Mesodermal cell (in vitro differentiated cells): ENCODE measurements around the gene CACNA1G.

Experiments
- H3K27ac ChIP-seq: 2 replicates; pipeline ENCODE4 v1.7.0; 2013; ENCODE audit warnings: mild to moderate bottlenecking, low read depth, low read length, moderate library complexity; ENCODE audit not compliant: severe bottlenecking
- H3K36me3 ChIP-seq: 2 replicates; pipeline ENCODE4 v1.7.1; 2013; ENCODE audit warnings: mild to moderate bottlenecking, low read length, moderate library complexity; ENCODE audit not compliant: control insufficient read depth, insufficient read depth
- H3K4me1 ChIP-seq: one replicate; pipeline ENCODE4 v1.7.1; 2013; ENCODE audit warnings: mild to moderate bottlenecking, low read length; ENCODE audit not compliant: insufficient read depth, control insufficient read depth, poor library complexity, severe bottlenecking
- H3K4me3 ChIP-seq: 2 replicates; pipeline ENCODE4 v1.7.0; 2013; ENCODE audit warnings: low read length, control low read depth, mild to moderate bottlenecking; ENCODE audit not compliant: insufficient read depth, poor library complexity, severe bottlenecking; ENCODE audit errors: extremely low read depth
- H3K9me3 ChIP-seq: 2 replicates; pipeline ENCODE4 v1.7.1; 2013; ENCODE audit warnings: mild to moderate bottlenecking, low read length, moderate library complexity; ENCODE audit not compliant: control insufficient read depth
- WGBS, 2 experiments: methylation state at CpG; one replicate each; pipeline ENCODE4 v1.1.5; 2013; ENCODE audit warnings: missing lambda C conversion rate in 2 of 2; ENCODE audit not compliant: insufficient coverage in 2 of 2; 5-methylcytosine and 5-hydroxymethylcytosine counted together

The CACNA1G gene

GRCh38 chr17:50590946-50591737 lies 30.6 kb downstream of the CACNA1G start:
- WGBS, 2 experiments: 87 to 97% methylated on average over 22 to 24 of the region's 24 CpGs
- Histone ChIP-seq H3K4me1 (peaks cover 11% of the 10 kb centered on the region), H3K36me3 (no peaks in the 10 kb centered on the region), H3K4me3 (no peak overlapping the region), H3K9me3 (no peaks in the 10 kb centered on the region), H3K27ac (no peak overlapping the region)

- Histone ChIP-seq H3K9me3 (no peaks in the 10 kb centered on the region), H3K4me1 (peaks cover 11% of the 10 kb centered on the region), H3K4me3 (no peak overlapping the region), H3K27ac (no peak overlapping the region), H3K36me3 (no peaks in the 10 kb centered on the region)
- 26 to 44% methylated on average over 5 to 9 of the region's 10 CpGs for WGBS, 2 experiments
These were observed 32.8 kb downstream of the CACNA1G start for GRCh38 chr17:50593321-50593720.

GRCh38 chr17:50594128-50594823 lies 33.8 kb downstream of the CACNA1G start:
- Histone ChIP-seq H3K4me3 (no peak overlapping the region), H3K4me1 (peaks cover 11% of the 10 kb centered on the region), H3K9me3 (no peaks in the 10 kb centered on the region), H3K27ac (no peak overlapping the region), H3K36me3 (no peaks in the 10 kb centered on the region)
- WGBS, 2 experiments: 89% methylated on average over 6 to 9 of the region's 11 CpGs

- 83 to 88% methylated on average over 14 to 15 of the region's 21 CpGs for WGBS, 2 experiments
- no peak overlapping the region for H3K27ac ChIP-seq
These were observed 34.4 kb downstream of the CACNA1G start for GRCh38 chr17:50594892-50595291.

GRCh38 chr17:50596191-50597037 lies 35.9 kb downstream of the CACNA1G start:
- Histone ChIP-seq H3K4me1 (peaks cover 11% of the 10 kb centered on the region), H3K27ac (no peak overlapping the region), H3K9me3 (no peaks in the 10 kb centered on the region), H3K4me3 (no peak overlapping the region), H3K36me3 (no peaks in the 10 kb centered on the region)
- 66 to 76% methylated on average over 19 to 30 of the region's 34 CpGs for WGBS, 2 experiments

More at GRCh38 chr17:50594892-50595291, 34.4 kb downstream of the CACNA1G start:
- Histone ChIP-seq H3K4me3 (no peak overlapping the region), H3K4me1 (peaks cover 11% of the 10 kb centered on the region), H3K9me3 (no peaks in the 10 kb centered on the region), H3K36me3 (no peaks in the 10 kb centered on the region)

- no peak overlapping the region for H3K27ac ChIP-seq
- WGBS, 2 experiments: 87 to 92% methylated on average over 2 to 3 of the region's 5 CpGs
- H3K4me3 ChIP-seq: no peak overlapping the region
- peaks cover 4% of the 10 kb centered on the region for H3K4me1 ChIP-seq
- no peaks in the 10 kb centered on the region for H3K36me3 ChIP-seq
- no peaks in the 10 kb centered on the region for H3K9me3 ChIP-seq
These were observed 38.0 kb downstream of the CACNA1G start for GRCh38 chr17:50598487-50598886.

GRCh38 chr17:50599606-50600005 lies 39.1 kb downstream of the CACNA1G start:
- Histone ChIP-seq H3K36me3 (no peaks in the 10 kb centered on the region), H3K4me3 (no peak overlapping the region), H3K9me3 (no peaks in the 10 kb centered on the region), H3K27ac (no peak overlapping the region), H3K4me1 (no peaks in the 10 kb centered on the region)
- WGBS, 2 experiments: 91 to 93% methylated on average over 13 of the region's 15 CpGs

- Histone ChIP-seq H3K4me1 (no peaks in the 10 kb centered on the region), H3K9me3 (no peaks in the 10 kb centered on the region), H3K4me3 (no peak overlapping the region), H3K27ac (no peak overlapping the region), H3K36me3 (no peaks in the 10 kb centered on the region)
- 80 to 90% methylated on average over 5 to 8 of the region's 13 CpGs for WGBS, 2 experiments
These were observed 41.4 kb downstream of the CACNA1G start for GRCh38 chr17:50601823-50602375.

- Histone ChIP-seq H3K4me1 (no peaks in the 10 kb centered on the region), H3K4me3 (no peak overlapping the region), H3K36me3 (no peaks in the 10 kb centered on the region), H3K9me3 (no peaks in the 10 kb centered on the region), H3K27ac (no peak overlapping the region)
- WGBS, 2 experiments: 94 to 96% methylated on average over 15 to 17 of the region's 18 CpGs
These were observed 42.3 kb downstream of the CACNA1G start for GRCh38 chr17:50602836-50603235.

GRCh38 chr17:50603340-50603739 lies 42.8 kb downstream of the CACNA1G start:
- H3K4me1 ChIP-seq: no peaks in the 10 kb centered on the region
- H3K36me3 ChIP-seq: no peaks in the 10 kb centered on the region

More at GRCh38 chr17:50603340-50603739, 42.8 kb downstream of the CACNA1G start:
- H3K9me3 ChIP-seq: no peaks in the 10 kb centered on the region
- H3K4me3 ChIP-seq: no peak overlapping the region
- H3K27ac ChIP-seq: no peak overlapping the region
- 66 to 79% methylated on average over 7 of the region's 9 CpGs for WGBS, 2 experiments
